Activated CD4-positive, alpha-beta T cell treated with anti-CD3 and anti-CD28 coated beads, Interleukin-2, amount 50 U/mL, for 48 hours (primary cell): ENCODE results near the gene OR5H15.
"Not testable (repeated sequence)": the region's sequence is repeated elsewhere in the genome, so short reads cannot be mapped to it uniquely, and the experiment has no call there.

ENCODE experiments used
- DNase-seq, 2 experiments: peaks; one replicate each; pipeline ENCODE4 v3.0.0-alpha.2; 2020

Gene OR5H15

DNA sequence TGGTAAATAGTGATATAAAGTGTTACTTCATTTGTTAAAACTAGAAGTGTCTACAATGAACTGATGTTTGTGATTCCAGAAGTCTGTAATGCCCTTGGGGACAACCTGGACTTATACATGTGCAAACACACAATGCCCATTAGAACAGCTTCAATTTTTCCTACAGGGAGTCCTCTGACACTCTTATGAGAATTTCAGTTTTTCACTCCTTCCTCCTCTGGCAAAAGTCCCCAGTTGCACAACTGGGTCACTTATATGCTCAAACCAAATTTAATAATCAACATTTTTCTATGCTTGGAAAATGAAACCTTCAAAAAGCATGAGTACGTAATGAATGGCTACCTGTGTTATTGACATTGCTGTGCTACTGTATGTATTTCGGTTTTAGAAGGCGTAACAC is at the start of gene OR5H15:
Gene OR5H15, plus strand, starts transcription at position 301 of the 400 bp plus-strand sequence. CDS start 2,004 bp downstream, outside the sequence.
- DNase-seq, result no peak

DNA sequence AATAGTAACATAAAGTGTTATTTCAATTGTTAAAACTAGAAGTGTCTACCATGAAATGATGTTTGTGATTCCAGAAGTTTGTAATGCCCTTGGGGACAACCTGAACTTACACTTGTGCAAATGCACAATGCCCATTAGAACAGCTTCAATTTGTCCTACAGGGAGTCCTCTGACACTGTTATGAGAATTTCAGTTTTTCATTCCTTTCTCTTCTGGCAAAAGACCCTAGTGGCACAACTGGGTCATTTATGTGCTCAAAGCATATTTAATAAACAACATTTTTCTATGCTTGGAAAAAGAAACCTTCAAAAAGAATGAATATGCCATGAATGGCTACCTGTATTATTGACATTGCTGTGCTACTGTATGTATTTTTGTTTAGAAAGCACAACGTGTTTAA is 36.1 kb upstream of the OR5H15 start, which contains the start of gene OR5H1:
Gene OR5H1, plus strand, starts transcription at position 301 of the 400 bp plus-strand sequence. CDS start 1,977 bp downstream, outside the sequence.
- no peak for DNase-seq

DNA sequence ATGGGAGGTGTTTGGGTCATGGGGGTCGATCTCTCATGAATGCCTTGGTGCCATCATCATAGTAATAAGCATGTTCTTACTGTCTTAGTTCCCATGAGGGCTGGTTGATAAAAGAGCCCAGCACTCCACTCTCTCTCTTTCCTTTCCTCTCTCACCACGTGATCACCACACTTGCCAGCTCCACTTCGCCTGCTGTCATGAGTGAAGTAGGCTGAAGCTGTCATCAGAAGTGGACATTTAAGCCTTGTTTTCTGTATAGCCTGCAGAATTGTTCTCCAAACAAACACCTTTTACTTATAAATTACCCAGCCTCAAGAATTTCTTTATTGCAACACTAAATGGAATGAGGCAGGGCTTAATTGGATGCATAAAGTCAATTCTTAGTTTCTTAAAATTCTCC is 29.9 kb upstream of the OR5H15 start:
- DNase-seq, result no peak

DNA sequence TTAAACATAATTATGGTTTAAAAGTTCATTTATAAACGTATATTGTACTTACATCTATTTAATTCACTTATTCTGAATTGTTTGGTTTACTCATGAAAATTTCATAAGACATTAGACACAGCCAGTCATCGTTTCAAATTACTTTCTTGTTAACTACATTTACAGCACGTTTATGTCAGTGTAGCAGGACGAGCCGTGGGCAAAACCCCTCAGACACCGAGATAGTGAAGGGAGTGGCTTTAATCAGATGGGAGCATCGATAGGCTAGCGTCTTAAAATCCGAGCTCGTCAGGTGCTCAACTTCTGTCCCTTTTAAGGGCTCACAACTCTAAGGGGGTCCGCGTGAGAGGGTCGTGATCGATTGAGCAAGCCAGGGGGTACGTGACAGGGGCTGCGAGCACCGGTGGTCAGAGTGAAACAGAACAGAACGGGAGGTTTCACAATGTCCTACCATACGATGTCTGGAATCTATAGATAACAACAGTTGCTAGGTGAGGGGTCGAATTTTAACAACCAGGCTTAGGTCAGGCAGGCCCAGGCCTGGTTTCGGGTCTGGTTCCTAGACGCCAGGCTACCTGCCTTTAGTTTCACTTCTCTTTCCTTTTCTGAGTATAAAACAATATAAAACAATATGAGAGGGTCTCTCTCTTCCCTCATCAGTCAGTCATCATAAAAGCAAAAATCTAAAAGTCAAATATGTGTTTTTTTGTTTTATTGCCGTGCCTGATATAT is 28.5 kb upstream of the OR5H15 start:
- DNase-seq, result not testable (repeated sequence)

DNA sequence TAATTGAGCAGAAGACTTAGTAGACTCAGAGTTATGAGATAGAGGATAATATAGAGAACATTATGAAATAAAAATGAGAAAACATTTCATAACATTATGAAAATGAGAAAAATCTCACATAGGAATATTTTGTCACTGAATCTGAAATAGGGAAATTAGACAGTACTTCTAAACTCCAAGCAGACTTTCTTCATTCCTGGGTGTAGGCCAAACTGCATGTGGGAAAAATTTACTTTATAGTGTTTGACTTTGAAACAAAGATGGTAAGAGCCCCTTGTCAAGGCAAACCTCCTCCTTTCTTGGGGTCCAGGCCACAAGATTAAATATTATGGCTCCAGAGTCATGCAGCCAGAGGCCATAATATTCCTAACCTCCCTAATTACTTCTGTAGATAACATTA is 26.0 kb upstream of the OR5H15 start:
- DNase-seq, result no peak

DNA sequence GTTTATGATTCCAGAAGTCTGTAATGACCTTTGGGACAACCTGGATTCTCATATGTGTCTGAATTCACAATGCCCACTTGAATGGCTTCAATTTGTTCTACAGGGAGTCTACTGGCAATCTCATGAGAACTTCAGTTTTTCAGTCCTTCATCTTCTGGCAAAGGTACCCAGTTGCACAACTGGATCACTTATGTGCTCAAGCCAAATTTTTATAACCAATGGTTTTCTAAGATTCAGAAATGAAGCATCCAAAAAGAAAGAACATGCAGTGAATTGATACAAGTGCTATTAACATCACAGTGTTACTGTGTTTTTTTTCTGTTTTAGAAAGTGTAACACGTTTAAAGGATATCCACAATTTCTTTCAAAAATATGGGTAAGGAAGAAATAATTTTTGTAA is 19.3 kb upstream of the OR5H15 start, which contains the start of gene OR5H14:
Gene OR5H14, plus strand, starts transcription at position 301 of the 400 bp plus-strand sequence. CDS start 1,907 bp downstream, outside the sequence.
- no peak for DNase-seq

DNA sequence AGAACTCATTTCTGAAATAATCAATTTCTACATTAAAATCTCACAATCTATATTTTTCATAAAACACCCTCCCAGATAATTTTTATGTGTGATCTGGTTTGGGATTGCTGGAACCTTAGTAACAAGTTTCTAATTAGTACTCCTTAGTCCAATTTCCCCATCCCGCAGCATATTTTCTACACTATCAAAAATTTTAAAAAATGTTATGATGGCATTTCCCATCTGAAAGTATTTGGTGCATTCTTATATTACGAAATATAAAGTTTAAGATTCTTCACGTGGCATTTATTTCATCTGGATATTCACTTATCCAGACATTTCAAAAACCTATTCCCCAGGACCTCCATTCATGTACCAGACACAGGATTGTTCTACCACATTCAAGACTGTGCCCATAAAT is 17.7 kb upstream of the OR5H15 start:
- no peak for DNase-seq

DNA sequence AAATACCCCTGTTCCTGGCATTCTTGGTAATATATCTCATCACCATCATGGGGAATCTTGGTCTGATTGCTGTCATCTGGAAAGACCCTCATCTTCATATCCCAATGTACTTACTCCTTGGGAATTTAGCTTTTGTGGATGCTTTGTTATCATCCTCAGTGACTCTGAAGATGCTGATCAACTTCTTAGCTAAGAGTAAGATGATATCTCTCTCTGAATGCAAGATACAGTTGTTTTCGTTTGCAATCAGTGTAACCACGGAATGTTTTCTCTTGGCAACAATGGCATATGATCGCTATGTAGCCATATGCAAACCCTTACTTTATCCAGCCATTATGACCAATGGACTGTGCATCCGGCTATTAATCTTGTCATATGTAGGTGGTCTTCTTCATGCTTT is 17.0 kb upstream of the OR5H15 start:
- DNase-seq, result not testable (repeated sequence)

DNA sequence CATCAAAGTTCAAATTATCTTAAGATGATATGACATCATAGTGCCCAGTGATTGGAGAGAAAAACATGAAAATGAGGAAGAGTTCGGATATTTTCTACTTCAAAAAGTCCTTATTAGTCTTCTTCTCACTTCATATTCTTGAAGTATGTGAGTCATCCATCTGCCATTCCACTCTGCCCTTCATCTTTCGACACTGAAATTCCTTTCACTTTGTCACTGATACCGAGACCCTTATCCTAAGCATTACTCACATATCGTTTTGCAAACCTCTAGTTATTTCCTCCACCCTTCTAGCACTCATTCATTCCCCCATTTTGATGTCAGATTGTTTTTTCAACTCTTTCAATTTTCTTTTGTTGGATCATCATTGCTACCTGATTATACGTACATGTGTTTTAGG is 15.3 kb upstream of the OR5H15 start:
- no peak for DNase-seq

DNA sequence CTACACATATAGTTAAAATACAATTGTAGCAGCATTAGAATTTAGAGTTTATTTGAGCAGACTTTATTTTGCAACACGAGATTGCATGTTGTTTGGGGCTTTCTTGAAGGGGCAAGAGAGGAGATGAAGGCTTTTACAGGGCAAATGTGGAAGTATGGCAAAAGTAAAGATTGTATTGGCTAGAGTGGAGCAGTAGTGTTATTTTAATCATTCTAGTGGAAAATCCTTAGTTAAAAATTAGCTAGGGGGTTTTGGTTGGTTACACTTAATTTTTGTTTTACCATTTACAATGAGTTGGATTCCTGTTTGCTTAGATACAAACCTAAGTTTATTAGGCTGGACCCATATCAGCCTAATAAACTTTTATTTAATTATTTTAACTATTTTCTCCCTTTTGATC is 4.6 kb downstream of the OR5H15 start:
- DNase-seq, result no peak

DNA sequence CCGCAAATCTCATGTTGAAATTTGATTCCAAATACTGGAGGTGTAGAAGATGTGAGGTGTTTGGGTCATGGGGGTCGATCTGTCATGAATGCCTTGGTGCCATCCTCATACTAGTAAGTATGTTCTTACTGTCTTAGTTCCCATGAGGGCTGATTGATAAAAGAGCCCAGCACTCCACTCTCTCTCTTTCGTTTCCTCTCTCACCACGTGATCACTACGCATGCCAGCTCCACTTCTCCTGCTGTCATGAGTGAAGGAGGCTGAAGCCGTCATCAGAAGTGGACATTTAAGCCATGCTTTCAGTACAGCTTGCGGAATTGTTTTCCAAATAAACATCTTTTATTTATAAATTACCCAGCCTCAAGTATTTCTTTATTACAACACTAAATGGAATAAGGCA is 6.1 kb downstream of the OR5H15 start:
- no peak for DNase-seq

DNA sequence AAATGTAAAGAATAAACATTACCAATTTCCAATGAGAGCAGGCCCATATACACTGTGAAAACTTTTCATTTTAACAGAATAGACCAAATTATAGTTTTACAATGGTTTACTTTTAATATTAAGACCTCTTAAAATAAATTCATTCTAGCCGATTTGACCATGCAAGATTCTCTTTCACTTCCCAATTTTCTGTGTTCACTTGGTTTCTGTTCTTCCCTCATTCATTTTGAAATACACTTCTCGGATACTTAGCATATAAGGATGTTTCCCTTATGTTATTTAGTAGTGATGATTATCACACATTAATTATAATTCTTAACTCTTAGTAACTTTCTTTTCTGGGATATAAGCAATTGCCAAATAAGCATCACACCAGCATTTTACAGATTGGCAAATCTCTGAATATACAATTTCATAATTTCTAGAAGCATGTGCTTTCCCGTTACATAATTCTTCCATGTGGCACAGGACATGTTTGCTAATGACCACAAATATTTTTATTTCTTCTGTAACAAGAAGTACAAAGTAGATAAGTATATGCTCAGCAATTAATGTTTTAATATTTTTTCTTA is 13.9 kb downstream of the OR5H15 start:
- DNase-seq, result no peak

DNA sequence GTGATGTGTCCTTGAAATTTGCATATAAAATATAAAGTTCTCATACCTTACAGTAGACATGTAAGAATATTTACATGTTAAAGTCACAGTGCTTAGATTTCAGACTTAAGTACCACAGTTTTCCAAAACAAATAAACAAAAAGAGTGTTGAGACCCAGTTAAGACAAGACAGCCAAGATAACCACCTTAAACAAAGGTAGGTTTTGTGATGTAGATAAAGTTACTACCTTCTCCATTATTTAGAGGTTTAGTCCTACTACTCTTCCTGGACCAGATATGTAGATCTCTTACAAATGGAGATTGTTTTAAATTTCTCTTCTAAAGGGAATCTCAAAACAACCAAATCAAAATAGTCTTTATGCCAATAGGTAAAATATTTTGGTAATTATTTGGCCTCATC is 15.7 kb downstream of the OR5H15 start:
- no peak for DNase-seq

DNA sequence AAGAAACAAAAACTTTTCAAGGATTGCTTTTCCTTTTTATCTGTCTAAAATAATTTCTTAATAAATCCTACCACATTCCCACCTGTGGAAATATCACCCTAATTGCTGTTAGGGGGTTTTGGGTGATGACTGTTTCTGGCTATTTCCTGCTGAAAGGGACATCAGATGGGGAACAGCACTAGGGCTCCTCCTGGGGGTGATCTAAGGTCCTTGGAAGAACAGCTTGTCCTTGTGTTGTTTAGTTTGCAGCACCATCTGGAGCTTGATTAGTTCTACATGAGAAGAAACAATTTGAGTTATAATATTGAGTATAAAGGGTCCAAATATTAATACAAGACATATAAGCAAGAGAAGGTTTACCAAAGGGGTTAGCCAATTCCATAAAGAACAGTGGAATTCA is 18.7 kb downstream of the OR5H15 start:
- no peak for DNase-seq

DNA sequence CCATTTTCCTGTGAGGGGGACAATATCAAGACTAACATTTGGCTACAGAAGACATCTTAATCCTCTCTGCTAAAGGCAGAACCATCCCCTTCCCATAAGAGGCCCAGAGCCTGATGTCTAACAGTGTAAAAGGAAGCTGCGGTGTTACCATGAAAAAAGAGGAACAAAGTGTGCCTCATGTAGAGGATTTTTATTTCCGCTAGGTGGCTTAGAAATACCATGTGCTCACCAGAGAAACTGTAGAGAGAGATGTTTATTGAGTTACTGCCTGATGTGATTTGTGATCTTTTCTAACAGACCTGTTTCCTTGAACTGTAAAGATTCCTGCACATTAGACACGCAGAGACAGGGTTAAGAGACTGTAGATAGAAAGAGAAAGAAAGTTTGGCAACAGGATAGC is 22.0 kb downstream of the OR5H15 start:
- DNase-seq, result no peak

DNA sequence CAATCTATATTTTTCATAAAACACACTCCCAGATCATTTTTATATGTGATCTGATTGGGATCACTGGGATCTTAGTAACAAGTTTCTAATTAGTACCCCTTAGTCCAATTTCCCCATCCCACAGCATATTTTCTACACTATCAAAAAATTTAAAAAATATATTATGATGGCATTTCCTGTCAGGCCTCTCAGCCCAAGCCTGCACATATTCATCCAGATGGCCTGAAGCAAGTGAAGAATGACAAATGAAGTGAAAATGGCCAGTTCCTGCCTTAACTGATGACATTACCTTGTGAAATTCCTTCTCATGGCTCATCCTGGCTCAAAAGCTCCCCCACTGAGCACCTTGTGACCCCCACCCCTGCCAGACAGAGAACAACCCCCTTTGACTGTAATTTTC is 24.4 kb downstream of the OR5H15 start:
- not testable (repeated sequence) for DNase-seq

DNA sequence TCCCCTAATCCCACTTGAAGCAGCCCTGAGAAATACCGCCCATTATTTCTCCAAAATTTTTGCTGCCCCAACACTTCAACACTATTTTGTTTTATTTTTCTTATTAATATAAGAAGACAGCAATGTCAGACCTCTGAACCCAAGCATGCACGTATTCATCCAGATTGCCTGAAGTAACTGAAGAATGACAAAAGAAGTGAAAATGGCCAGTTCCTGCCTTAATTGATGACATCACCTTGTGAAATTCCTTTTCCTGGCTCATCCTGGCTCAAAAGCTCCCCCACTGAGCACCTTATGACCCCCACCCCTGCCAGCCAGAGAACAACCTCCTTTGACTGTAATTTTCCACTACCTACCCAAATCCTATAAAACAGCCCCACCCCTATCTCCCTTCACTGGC is 29.8 kb downstream of the OR5H15 start:
- not testable (repeated sequence) for DNase-seq

DNA sequence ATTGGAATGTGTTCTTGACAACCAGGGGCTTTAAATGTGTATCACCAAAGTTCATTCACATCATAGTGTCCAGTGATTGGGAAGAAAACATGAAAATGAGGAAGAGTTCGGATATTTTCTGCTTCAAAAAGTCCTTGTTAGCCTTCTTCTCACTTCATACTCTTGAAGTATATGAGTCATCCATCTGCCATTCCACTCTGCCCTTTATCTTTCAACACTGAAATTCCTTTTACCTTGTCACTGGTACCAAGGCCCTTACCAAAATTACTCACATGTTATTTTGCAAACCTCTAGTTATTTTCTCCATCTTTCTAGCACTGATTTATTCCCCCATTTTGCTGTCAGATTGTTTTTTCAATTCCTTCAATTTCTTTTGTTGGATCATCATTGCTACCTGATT is 32.5 kb downstream of the OR5H15 start:
- no peak for DNase-seq

DNA sequence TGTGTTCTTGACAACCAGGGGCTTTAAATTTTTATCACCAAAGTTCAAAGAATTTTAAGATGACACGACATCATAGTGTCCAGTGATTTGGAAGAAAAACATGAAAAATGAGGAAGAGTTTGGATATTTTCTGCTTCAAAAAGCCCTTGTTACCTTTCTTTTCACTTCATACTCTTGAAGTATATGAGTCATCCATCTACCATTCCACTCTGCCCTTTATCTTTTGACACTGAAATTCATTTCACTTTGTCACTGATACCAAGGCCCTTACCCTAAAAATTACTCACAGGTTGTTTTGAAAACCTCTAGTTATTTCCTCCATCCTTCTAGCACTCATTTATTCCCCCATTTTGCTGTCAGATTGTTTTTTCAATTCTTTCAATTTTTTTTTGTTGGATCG is 42.7 kb downstream of the OR5H15 start:
- no peak for DNase-seq

DNA sequence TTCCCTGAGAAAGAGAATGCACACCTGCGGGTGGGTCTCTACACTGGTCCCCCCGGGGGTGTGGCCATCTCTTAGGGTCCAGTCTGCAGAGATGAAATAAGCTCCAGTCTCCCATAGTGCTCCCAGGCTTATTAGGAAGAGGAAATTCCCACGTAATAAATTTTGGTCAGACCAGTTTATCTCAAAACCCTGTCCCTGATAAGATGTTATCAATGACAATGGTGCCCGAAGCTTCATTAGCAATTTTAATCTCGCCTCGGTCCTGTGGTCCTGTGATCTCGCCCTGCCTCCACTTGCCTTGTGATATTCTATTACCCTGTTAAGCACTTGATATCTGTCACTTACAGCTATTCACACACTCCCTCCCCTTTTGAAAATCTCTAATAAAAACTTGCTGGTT is 46.8 kb downstream of the OR5H15 start:
- no peak for DNase-seq

DNA sequence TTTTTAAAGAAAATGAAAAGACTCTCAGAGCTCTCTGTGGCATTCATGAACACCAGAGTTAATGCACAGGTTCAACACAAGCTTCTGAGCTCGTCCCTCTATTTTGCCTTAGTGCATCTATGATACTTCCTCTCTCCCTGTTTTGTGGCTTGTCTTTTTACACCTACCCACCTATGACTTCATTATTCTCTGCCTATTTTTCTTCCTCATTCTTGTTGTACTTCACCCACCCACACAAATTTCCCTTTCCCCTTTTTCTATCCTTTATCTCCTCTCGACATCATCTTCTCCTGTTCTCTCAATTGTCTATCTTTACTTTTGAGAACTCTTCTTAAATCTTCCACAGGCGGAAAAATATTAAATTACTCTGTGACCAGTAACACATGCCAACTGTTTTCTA is 48.6 kb downstream of the OR5H15 start:
- no peak for DNase-seq
